H1 (cell line): Measurements from ENCODE around the gene ZNF433. TPM values are rescaled to one million over a fixed set of nuclear protein-coding genes. Genes with fewer than 3 reads are reported as not detected.
A peak's percentile ranks its signal among the peaks of the same experiment; 100 is the strongest.

ENCODE experiments used
- CHD1 ChIP-seq: IDR thresholded peaks from 2 replicates; pipeline ENCODE4 v1.6.1; 2012; ENCODE audit warnings: low read depth, low read length, improper control_type of control experiment
- JUN ChIP-seq: IDR thresholded peaks from 2 replicates; pipeline ENCODE4 v1.6.1; 2011; ENCODE audit warnings: low read depth, mild to moderate bottlenecking, improper control_type of control experiment, low read length
- POLR2A ChIP-seq, 2 experiments: IDR thresholded peaks; 1 replicate in 1 of 2; 2 replicates in 1 of 2; pipeline ENCODE4 v1.6.1; 2011; ENCODE audit warnings: low read depth in 2 of 2, low read length in 2 of 2, mild to moderate bottlenecking in 2 of 2; ENCODE audit errors: control extremely low read depth in 1 of 2
- POLR2AphosphoS5 ChIP-seq: IDR thresholded peaks from 2 replicates; pipeline ENCODE4 v1.6.1; 2011; ENCODE audit warnings: low read depth, low read length
- SUZ12 ChIP-seq: fragments of 200-600 bp; sonication (generic); IDR thresholded peaks from 2 replicates; pipeline ENCODE4 v1.6.1; 2012; ENCODE audit warnings: mild to moderate bottlenecking, inconsistent platforms, low read length, moderate library complexity, mixed read lengths
- TAF1 ChIP-seq: IDR thresholded peaks from 2 replicates; pipeline ENCODE4 v1.6.1; 2011; ENCODE audit warnings: mild to moderate bottlenecking, low read depth, low read length
- TAF7 ChIP-seq: optimal IDR thresholded peaks from 2 replicates; pipeline ENCODE3; 2011; ENCODE audit warnings: low read depth, mild to moderate bottlenecking, inconsistent platforms, low read length, moderate library complexity, borderline replicate concordance
- TBP ChIP-seq: IDR thresholded peaks from 2 replicates; pipeline ENCODE4 v1.6.1; 2011; ENCODE audit warnings: low read depth, low read length, improper control_type of control experiment
- TEAD4 ChIP-seq: IDR thresholded peaks from 2 replicates; pipeline ENCODE4 v1.6.1; 2012; ENCODE audit warnings: low read depth, low read length, inconsistent platforms, mixed read lengths
- polyA plus RNA-seq, 7 experiments: library from polyadenylated mRNA; depleted of rRNA in 3 of 7; stranded (reverse) in 5 of 7; unstranded in 2 of 7; fragments of >200 nt in 5 of 7; fragments of 200-250 nt in 2 of 7; gene quantifications; 1 replicate in 5 of 7; 2 replicates in 1 of 7; 4 replicates in 1 of 7; pipeline versions ENCODE4 v1.2.1 to v1.2.3, GENCODE V29; 2011 to 2013; ENCODE audit warnings: missing spikeins in 2 of 7, mixed read lengths in 2 of 7
- total RNA-seq: library from RNA; stranded (reverse); fragmentation: NEBNext Ultra II Directional; extraction: Animal tissue kit (Norgen Biotek cat#: 25700); gene quantifications from 2 replicates; pipeline ENCODE4 v1.2.1, GENCODE V29; 2021
- TF ChIP-seq, protein P1 (sequence below): fragments of 300-600 bp; sonication (generic); IDR thresholded peaks from 2 replicates; pipeline ENCODE4 v1.7.1; 2012; ENCODE audit warnings: low read length, moderate library complexity, mild to moderate bottlenecking, inconsistent platforms; ENCODE audit not compliant: insufficient replicate concordance

Gene ZNF433
- total and polyA plus RNA-seq, 2 of the 8 experiments (the other 6 are each of a cell fraction or from before 2014, with no cell fraction given), result 0.68 to 1.8 TPM

DNA sequence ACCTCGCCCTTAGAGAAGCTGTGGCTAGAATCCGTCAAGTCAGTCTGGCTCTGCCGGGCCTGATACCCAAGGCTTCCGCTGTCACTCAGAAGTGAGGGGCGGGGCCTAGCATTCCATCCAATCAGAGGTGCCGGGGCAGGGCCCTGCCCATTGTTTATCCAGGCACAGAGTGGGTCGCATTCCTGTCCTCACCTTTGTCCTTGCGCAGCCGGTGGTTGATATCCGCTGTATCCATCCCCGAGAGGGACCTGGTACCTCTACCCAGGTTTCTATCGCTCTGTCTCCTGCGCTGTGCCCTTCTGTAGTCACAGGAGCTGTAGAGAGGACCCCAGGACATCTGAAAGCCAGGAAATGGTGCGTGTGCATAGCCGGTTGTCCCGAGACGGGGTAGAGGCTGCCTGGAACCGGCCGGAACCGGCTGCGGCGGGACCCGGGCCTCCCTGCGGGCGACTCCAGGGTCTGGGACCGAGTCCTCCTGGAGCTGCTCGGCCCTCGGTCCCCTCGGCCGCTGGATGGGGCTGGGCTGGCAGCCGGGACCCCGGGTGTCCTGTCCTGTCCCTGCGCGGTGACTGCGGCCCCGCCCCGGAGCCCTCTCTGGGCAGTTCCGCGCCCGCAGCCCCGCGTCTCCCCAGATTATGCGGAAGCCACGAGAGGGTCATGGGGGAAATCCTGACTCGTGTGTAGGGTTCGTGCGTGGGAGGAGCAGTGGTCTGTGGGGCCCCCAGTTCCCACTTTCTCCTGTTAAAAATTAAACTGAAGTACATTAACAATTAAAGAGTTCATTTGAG is 70.4 kb downstream of the ZNF433 start, which contains the start of gene ZNF763 (continued):
- TF ChIP-seq TEAD4, result peak; percentile 77
- peak; percentile 86 for TF ChIP-seq POLR2AphosphoS5
- 0 out of 2 replicates have a peak, but pooled peaks have one; percentile 6 for TF ChIP-seq JUN
- TF ChIP-seq POLR2A (IDR thresholded peaks at IDR 0.05; ENCODE audit: control extremely low read depth in 1 of 2, low read depth in 2 of 2, low read length in 2 of 2), result peak; percentile 71 to 91
- TF ChIP-seq TAF7, result peak; percentile 71
- TF ChIP-seq SUZ12, result no peak
- TF ChIP-seq TBP, result peak; percentile 84
- TF ChIP-seq, protein P1, sequence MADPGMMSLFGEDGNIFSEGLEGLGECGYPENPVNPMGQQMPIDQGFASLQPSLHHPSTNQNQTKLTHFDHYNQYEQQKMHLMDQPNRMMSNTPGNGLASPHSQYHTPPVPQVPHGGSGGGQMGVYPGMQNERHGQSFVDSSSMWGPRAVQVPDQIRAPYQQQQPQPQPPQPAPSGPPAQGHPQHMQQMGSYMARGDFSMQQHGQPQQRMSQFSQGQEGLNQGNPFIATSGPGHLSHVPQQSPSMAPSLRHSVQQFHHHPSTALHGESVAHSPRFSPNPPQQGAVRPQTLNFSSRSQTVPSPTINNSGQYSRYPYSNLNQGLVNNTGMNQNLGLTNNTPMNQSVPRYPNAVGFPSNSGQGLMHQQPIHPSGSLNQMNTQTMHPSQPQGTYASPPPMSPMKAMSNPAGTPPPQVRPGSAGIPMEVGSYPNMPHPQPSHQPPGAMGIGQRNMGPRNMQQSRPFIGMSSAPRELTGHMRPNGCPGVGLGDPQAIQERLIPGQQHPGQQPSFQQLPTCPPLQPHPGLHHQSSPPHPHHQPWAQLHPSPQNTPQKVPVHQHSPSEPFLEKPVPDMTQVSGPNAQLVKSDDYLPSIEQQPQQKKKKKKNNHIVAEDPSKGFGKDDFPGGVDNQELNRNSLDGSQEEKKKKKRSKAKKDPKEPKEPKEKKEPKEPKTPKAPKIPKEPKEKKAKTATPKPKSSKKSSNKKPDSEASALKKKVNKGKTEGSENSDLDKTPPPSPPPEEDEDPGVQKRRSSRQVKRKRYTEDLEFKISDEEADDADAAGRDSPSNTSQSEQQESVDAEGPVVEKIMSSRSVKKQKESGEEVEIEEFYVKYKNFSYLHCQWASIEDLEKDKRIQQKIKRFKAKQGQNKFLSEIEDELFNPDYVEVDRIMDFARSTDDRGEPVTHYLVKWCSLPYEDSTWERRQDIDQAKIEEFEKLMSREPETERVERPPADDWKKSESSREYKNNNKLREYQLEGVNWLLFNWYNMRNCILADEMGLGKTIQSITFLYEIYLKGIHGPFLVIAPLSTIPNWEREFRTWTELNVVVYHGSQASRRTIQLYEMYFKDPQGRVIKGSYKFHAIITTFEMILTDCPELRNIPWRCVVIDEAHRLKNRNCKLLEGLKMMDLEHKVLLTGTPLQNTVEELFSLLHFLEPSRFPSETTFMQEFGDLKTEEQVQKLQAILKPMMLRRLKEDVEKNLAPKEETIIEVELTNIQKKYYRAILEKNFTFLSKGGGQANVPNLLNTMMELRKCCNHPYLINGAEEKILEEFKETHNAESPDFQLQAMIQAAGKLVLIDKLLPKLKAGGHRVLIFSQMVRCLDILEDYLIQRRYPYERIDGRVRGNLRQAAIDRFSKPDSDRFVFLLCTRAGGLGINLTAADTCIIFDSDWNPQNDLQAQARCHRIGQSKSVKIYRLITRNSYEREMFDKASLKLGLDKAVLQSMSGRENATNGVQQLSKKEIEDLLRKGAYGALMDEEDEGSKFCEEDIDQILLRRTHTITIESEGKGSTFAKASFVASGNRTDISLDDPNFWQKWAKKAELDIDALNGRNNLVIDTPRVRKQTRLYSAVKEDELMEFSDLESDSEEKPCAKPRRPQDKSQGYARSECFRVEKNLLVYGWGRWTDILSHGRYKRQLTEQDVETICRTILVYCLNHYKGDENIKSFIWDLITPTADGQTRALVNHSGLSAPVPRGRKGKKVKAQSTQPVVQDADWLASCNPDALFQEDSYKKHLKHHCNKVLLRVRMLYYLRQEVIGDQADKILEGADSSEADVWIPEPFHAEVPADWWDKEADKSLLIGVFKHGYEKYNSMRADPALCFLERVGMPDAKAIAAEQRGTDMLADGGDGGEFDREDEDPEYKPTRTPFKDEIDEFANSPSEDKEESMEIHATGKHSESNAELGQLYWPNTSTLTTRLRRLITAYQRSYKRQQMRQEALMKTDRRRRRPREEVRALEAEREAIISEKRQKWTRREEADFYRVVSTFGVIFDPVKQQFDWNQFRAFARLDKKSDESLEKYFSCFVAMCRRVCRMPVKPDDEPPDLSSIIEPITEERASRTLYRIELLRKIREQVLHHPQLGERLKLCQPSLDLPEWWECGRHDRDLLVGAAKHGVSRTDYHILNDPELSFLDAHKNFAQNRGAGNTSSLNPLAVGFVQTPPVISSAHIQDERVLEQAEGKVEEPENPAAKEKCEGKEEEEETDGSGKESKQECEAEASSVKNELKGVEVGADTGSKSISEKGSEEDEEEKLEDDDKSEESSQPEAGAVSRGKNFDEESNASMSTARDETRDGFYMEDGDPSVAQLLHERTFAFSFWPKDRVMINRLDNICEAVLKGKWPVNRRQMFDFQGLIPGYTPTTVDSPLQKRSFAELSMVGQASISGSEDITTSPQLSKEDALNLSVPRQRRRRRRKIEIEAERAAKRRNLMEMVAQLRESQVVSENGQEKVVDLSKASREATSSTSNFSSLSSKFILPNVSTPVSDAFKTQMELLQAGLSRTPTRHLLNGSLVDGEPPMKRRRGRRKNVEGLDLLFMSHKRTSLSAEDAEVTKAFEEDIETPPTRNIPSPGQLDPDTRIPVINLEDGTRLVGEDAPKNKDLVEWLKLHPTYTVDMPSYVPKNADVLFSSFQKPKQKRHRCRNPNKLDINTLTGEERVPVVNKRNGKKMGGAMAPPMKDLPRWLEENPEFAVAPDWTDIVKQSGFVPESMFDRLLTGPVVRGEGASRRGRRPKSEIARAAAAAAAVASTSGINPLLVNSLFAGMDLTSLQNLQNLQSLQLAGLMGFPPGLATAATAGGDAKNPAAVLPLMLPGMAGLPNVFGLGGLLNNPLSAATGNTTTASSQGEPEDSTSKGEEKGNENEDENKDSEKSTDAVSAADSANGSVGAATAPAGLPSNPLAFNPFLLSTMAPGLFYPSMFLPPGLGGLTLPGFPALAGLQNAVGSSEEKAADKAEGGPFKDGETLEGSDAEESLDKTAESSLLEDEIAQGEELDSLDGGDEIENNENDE, result no peak
- TF ChIP-seq TAF1, result peak; percentile 84
- 0 out of 2 replicates have a peak, but pooled peaks have one; percentile 42 for TF ChIP-seq CHD1
